Heart right ventricle (tissue), 16 donors: Measurements from ENCODE around the gene TMTC2. TPM values are rescaled to one million over a fixed set of nuclear protein-coding genes. Genes with fewer than 3 reads are reported as not detected.
A peak's percentile ranks its signal among the peaks of the same experiment; 100 is the strongest.

Experiments used
- ATAC-seq, 8 donors: fragments of 200-7000 bp; cut with Tn5 transposase; one replicate each; pipeline ENCODE4 v1.9.1; 2020; ENCODE audit warnings: mild to moderate bottlenecking in 8 of 8, moderate library complexity in 8 of 8, moderate number of reproducible peaks in 1 of 8
- DNase-seq, 2 donors: peaks; one replicate each; pipeline ENCODE4 v3.0.0-alpha.2; 2020
- H3K27ac ChIP-seq, 10 donors: fragments of 200-600 bp; sonication (generic) in 2 of 10; one replicate each; pipeline versions ENCODE4 v1.5.0 to v1.8.0; 2020 to 2022; ENCODE audit warnings: mild to moderate bottlenecking in 3 of 10
- H3K27me3 ChIP-seq, 7 donors: fragments of 200-600 bp; one replicate each; pipeline ENCODE4 v1.8.0; 2021 to 2022; ENCODE audit warnings: mild to moderate bottlenecking in 2 of 7
- H3K36me3 ChIP-seq, 9 donors: fragments of 200-600 bp; sonication (generic) in 1 of 9; one replicate each; pipeline versions ENCODE4 v1.5.0 to v1.8.0; 2020 to 2022; ENCODE audit warnings: mild to moderate bottlenecking in 2 of 9
- H3K4me1 ChIP-seq, 9 donors: fragments of 200-600 bp; sonication (generic) in 1 of 9; one replicate each; pipeline versions ENCODE4 v1.5.0 to v1.8.0; 2020 to 2022; ENCODE audit warnings: mild to moderate bottlenecking in 4 of 9
- H3K4me3 ChIP-seq, 10 donors: fragments of 200-600 bp; sonication (generic) in 2 of 10; one replicate each; pipeline versions ENCODE4 v1.5.0 to v1.8.0; 2020 to 2022; ENCODE audit warnings: mild to moderate bottlenecking in 7 of 10, moderate library complexity in 2 of 10
- H3K9me3 ChIP-seq, 11 donors: fragments of 200-600 bp in 10 of 11; sonication (generic) in 2 of 11; one replicate each; pipeline versions ENCODE4 v1.5.0 to v1.8.0; 2013 to 2022; ENCODE audit warnings: mild to moderate bottlenecking in 2 of 11, control low read depth in 1 of 11, moderate library complexity in 1 of 11
- CTCF ChIP-seq, 9 donors: fragments of 200-600 bp; sonication (generic) in 2 of 9; IDR thresholded peaks; one replicate each; pipeline versions ENCODE4 v1.5.0 to v1.8.0; 2021 to 2022; ENCODE audit warnings: antibody characterized with exemption in 9 of 9, mild to moderate bottlenecking in 5 of 9, moderate library complexity in 1 of 9
- WGBS, 2 donors: extraction: QIAGEN DNeasy Blood & Tissue Kit; methylation state at CpG; one replicate each; pipeline ENCODE4 v1.1.7; 2013; ENCODE audit warnings: inconsistent platforms in 1 of 2; 5-methylcytosine and 5-hydroxymethylcytosine counted together
- intact Hi-C, 10 donors: fragments of 100-400 bp; cut with DNase I; formaldehyde crosslinking; loops; one replicate each; pipeline versions ENCODE4 v1.11.1 to v1.14.2; 2022
- polyA plus RNA-seq, 2 donors: library from polyadenylated mRNA; stranded (reverse); fragments of 200-250 nt; gene quantifications; one replicate each; pipeline ENCODE4 v1.2.3, GENCODE V29; 2013
- total RNA-seq, 10 donors: library from RNA; stranded (reverse); fragmentation: NEBNext Ultra II Directional in 3 of 10; extraction: Animal tissue kit (Norgen Biotek cat#: 25700) in 3 of 10; gene quantifications; one replicate each; pipeline versions ENCODE4 v1.2.1 to v1.2.4, GENCODE V29; 2021 to 2023
- donor health status: Arrhythmogenic right ventricular cardiomyopathy.
- donor health status: ischemic (EF 13 %, LVEDD 7.1; RV severe dilation, severe dysfunction).
- donor health status: healthy with polysubstance abuse.
- donor health status: DM: no; HTN: yes; CAD: no.
- donor health status: DM: no; HTN: no; CAD: no.
- donor health status: ischemic (EF 25% LVEDD 6.9; RV normal size, moderate dysfunction).
- donor health status: ischemic (EF 25% LVEDD 5.7; RV mildly dilated, moderate dysfunction).
- donor health status: healthy.
- donor health status: DM: yes; HTN: yes; CAD: no.
- donor health status: Ischemic cardiomyopathy.
- donor health status: ischemic (EF 35%, LVEDD 5.7; RV mildly dilated, moderate dysfunction).
- donor health status: nonischemic (EF 11% LVEDD 7.7; RV severe dilation, severe dysfunction).
- donor health status: DM: yes; HTN: yes; CAD: no.
- donor health status: PGD.
- donor health status: ischemic (EF 29% LVEDD 5.4; RV normal size, mild dysfunction).
- donor health status: nonischemic (EF 23%, LVEDD 6.1; RV moderate dilation, normal function).

TMTC2 gene
- total and polyA plus RNA-seq, 12 donors: 1.6 to 4.4 (median 2.6) TPM

GRCh38 chr12:83128540-83128939 is 441.8 kb downstream of the TMTC2 start:
- Histone ChIP-seq H3K4me3 (no peak overlapping the region), H3K27me3 (no peaks in the 10 kb centered on the region), H3K36me3 (peaks cover 0 to 4% (median 0%) of the 10 kb centered on the region in 9 donors), H3K9me3 (no peaks in the 10 kb centered on the region), H3K27ac (no peak overlapping the region), H3K4me1 (peaks cover 0 to 18% (median 0%) of the 10 kb centered on the region in 9 donors)
- DNase-seq (no peak), ATAC-seq (no peak)
- no peak for TF ChIP-seq CTCF (IDR thresholded peaks at IDR 0.05)
- intact Hi-C loops: no loop called here

DNA sequence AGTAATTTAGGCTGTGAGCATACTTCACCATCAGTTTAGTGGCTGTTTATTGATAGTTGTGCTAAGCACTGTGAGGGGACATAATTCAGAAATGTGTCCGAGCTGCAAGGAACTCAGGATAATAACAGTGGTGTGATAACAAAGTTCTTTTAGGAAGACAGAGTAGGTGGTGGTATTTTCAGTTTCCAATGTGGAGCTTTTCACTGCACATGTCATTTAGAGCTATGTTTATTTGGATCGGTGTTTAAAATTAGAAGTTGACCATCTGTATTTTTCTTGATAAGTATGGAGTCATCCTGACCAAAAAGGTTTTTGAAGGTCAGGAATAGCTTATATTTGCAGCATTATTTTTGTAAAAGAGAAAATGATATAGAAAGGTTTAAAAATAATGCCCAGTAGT is 443.5 kb downstream of the TMTC2 start:
- DNase-seq: no peak
- Histone ChIP-seq H3K27ac (no peak overlapping the region), H3K4me3 (no peak overlapping the region), H3K9me3 (no peaks in the 10 kb centered on the region), H3K36me3 (peaks cover 0 to 4% (median 0%) of the 10 kb centered on the region in 9 donors), H3K4me1 (peaks cover 0 to 18% (median 0%) of the 10 kb centered on the region in 9 donors), H3K27me3 (no peaks in the 10 kb centered on the region)
- TF ChIP-seq CTCF (IDR thresholded peaks at IDR 0.05): no peak
- intact Hi-C loops: no loop called here
- peak in 3 of 8 donors; percentile 38 to 72 (median 59) for ATAC-seq
- 38 to 51% methylated on average over 2 of the region's 2 CpGs for WGBS, 2 donors

DNA sequence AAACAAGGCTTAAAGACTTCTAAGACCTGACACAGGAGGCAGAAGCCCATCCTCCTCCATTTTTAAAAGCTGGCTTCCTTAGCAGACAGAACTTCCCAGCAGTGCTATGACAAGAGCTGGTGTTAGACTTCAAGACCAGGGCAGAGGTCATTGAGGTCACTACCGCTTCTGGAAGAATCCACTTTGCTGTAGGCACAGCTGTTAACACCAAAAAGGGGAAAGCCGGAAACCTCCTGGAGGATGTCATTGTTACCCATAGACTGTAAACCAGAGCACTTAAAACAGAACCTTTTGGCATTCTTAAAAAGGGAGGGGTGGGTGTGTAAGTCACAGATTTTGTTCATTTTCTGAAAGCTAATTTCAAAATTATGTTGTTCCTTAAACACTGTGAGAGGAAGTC is 445.7 kb downstream of the TMTC2 start:
- H3K4me1 ChIP-seq: peaks cover 0 to 18% (median 0%) of the 10 kb centered on the region in 9 donors
- intact Hi-C loops: no loop called here
- no peak for TF ChIP-seq CTCF (IDR thresholded peaks at IDR 0.05)
- H3K27me3 ChIP-seq: no peaks in the 10 kb centered on the region
- no peaks in the 10 kb centered on the region for H3K9me3 ChIP-seq
- DNase-seq: no peak
- 92 to 98% methylated on average over 2 of the region's 2 CpGs for WGBS, 2 donors
- H3K36me3 ChIP-seq: peaks cover 0 to 4% (median 0%) of the 10 kb centered on the region in 9 donors
- H3K4me3 ChIP-seq: no peak overlapping the region
- ATAC-seq: no peak
- H3K27ac ChIP-seq: no peak overlapping the region

DNA sequence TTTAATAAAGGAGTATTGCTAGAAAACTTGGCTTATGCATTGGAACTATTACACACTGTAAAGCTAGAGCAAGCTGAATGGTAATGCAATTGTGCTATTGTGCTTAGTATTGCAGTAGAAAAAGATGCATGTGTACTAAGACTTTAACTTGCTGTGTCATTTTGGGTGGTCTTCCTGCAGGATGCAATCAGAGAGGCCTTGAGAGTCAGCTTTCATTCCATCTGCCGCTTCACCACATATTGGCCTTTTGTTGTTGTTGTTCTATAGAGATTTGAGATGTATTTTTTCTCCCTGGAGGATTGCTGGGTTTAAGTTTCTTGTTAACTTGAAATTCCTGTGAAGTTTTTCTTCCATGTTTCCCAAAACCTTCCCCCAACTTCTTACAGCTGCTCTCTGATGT is 449.7 kb downstream of the TMTC2 start:
- no peak for DNase-seq
- 61 to 78% methylated on average over 1 of the region's 1 CpG for WGBS, 2 donors
- Histone ChIP-seq H3K27ac (no peak overlapping the region), H3K36me3 (peaks cover 0 to 4% (median 0%) of the 10 kb centered on the region in 9 donors), H3K4me1 (peaks cover 0 to under 1% (median 0%) of the 10 kb centered on the region in 9 donors), H3K4me3 (no peak overlapping the region), H3K27me3 (no peaks in the 10 kb centered on the region), H3K9me3 (peaks cover 0 to 15% (median 2%) of the 10 kb centered on the region in 11 donors)
- no peak for ATAC-seq
- no peak for TF ChIP-seq CTCF (IDR thresholded peaks at IDR 0.05)
- intact Hi-C loops: no loop called here
